ENCODE results near the gene IQCH.

The IQCH gene

GRCh38 chr15:67254238-67255175 is at the start of gene IQCH, which contains the start of gene AAGAB:
TSS of gene IQCH (plus strand) at chr15:67254786. CDS start at chr15:67254897, 111 bp downstream.
TSS of gene AAGAB (minus strand) at chr15:67254661. CDS start at chr15:67254631, 30 bp downstream.
- in situ Hi-C loops (cut with MboI; ENCODE audit: low sequenced_read_pairs) = no loop called here

- in situ Hi-C loops (cut with MboI; ENCODE audit: low sequenced_read_pairs) = no loop called here
Observed at GRCh38 chr15:67207555-67208207, 46.9 kb upstream of the IQCH start.

GRCh38 chr15:67208396-67208795 is 46.2 kb upstream of the IQCH start:
- in situ Hi-C loops (cut with MboI; ENCODE audit: low sequenced_read_pairs) = no loop called here

GRCh38 chr15:67210555-67211168 is 43.9 kb upstream of the IQCH start:
- in situ Hi-C loops (cut with MboI; ENCODE audit: low sequenced_read_pairs) = no loop called here

GRCh38 chr15:67212684-67213367 is 41.8 kb upstream of the IQCH start:
- in situ Hi-C loops (cut with MboI; ENCODE audit: low sequenced_read_pairs) = no loop called here

GRCh38 chr15:67215102-67215501 is 39.5 kb upstream of the IQCH start:
- in situ Hi-C loops (cut with MboI; ENCODE audit: low sequenced_read_pairs) = no loop called here

GRCh38 chr15:67216859-67217258 is 37.7 kb upstream of the IQCH start:
- in situ Hi-C loops (cut with MboI; ENCODE audit: low sequenced_read_pairs) = no loop called here

- in situ Hi-C loops (cut with MboI; ENCODE audit: low sequenced_read_pairs) = no loop called here
Observed at GRCh38 chr15:67218428-67218827, 36.2 kb upstream of the IQCH start.

- in situ Hi-C loops (cut with MboI; ENCODE audit: low sequenced_read_pairs) = no loop called here
Observed at GRCh38 chr15:67219288-67219687, 35.3 kb upstream of the IQCH start.

GRCh38 chr15:67224889-67225288 is 29.7 kb upstream of the IQCH start:
- in situ Hi-C loops (cut with MboI; ENCODE audit: low sequenced_read_pairs) = no loop called here

- in situ Hi-C loops (cut with MboI; ENCODE audit: low sequenced_read_pairs) = no loop called here
Observed at GRCh38 chr15:67225336-67225735, 29.2 kb upstream of the IQCH start.

- in situ Hi-C loops (cut with MboI; ENCODE audit: low sequenced_read_pairs) = no loop called here
Observed at GRCh38 chr15:67227431-67227830, 27.2 kb upstream of the IQCH start.

GRCh38 chr15:67227846-67228245 is 26.7 kb upstream of the IQCH start:
- in situ Hi-C loops (cut with MboI; ENCODE audit: low sequenced_read_pairs) = no loop called here

- in situ Hi-C loops (cut with MboI; ENCODE audit: low sequenced_read_pairs) = no loop called here
Observed at GRCh38 chr15:67228286-67228685, 26.3 kb upstream of the IQCH start.

- in situ Hi-C loops (cut with MboI; ENCODE audit: low sequenced_read_pairs) = no loop called here
Observed at GRCh38 chr15:67230504-67230903, 24.1 kb upstream of the IQCH start.

GRCh38 chr15:67232591-67232990 is 22.0 kb upstream of the IQCH start:
- in situ Hi-C loops (cut with MboI; ENCODE audit: low sequenced_read_pairs) = no loop called here

- in situ Hi-C loops (cut with MboI; ENCODE audit: low sequenced_read_pairs) = no loop called here
Observed at GRCh38 chr15:67240235-67241131, 14.1 kb upstream of the IQCH start.

GRCh38 chr15:67241132-67241855 is 13.3 kb upstream of the IQCH start:
- in situ Hi-C loops (cut with MboI; ENCODE audit: low sequenced_read_pairs) = no loop called here

GRCh38 chr15:67242708-67243111 is 11.9 kb upstream of the IQCH start:
- in situ Hi-C loops (cut with MboI; ENCODE audit: low sequenced_read_pairs) = no loop called here

All from HL-60/S4 treated with phorbol 12-myristate 13-acetate at 8.2 ng/mL for 4 days and 3 days (cell line).